HG03045 (cell line): ENCODE results near the gene CASK.
"Not testable (repeated sequence)": the region's sequence is repeated elsewhere in the genome, so short reads cannot be mapped to it uniquely, and the experiment has no call there.

Source experiments
- ATAC-seq: cut with Tn5 transposase; IDR thresholded peaks from one replicate; pipeline ENCODE4 v1.9.1; 2021; ENCODE audit warnings: mild to moderate bottlenecking, moderate library complexity; ENCODE audit not compliant: unreplicated experiment

CASK gene

DNA sequence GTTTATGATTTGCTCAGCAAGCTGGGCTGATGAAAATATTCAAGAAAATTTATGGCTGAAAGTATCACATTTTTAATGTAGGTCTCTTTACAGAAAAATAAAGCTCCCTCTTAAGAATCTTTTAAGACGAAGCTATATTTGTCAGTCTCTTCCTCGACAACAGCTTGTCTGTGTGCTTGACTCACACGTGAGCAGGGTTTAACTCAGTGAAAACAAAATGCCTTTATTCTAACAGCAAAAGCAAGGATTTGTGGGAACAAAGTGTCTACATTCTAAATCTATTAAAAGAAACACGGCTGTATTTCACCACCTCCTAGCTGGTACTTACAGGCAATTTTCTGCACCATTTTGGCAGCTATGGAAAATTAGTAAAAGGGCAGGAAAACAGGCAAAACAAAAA, 400.7 kb downstream of the CASK start:
- no peak for ATAC-seq

DNA sequence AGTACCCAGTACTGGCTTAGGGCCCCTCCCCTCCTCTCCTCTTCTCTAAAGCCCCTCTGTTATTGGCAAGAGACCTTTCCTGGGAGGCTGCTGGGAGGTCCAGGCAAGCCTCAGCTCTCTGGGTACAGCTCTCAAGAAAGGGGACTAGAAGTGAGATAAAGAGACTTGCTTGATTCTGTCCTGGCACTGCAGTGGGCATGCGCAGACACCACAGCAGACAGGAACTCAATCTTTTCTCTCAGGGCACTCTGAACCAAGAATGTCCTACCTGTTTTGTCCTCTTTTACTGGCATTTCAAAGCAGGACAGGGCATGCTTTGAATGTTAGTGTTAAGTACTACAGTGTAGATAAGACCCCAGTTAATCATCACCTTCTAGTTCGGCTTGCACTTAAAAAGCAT, 401.3 kb downstream of the CASK start:
- ATAC-seq = no peak

DNA sequence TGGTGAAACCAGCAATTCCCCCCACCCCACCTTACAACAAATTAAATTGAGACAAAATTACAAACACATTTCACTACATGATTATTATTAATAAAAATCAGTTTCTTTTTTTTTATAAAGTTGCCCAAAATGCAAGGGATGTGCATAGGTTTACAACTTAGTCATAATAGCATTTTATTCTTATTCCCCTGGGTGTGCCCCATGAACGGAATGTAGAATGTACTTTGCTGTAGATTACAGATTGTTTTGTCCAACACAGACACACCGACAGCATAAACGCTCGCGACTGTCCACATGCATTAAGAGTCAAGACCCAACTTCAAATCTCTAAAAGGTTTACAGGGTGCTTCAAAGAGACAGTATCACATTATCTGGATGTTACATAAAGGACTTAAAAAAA, 403.9 kb downstream of the CASK start:
- ATAC-seq = no peak

DNA sequence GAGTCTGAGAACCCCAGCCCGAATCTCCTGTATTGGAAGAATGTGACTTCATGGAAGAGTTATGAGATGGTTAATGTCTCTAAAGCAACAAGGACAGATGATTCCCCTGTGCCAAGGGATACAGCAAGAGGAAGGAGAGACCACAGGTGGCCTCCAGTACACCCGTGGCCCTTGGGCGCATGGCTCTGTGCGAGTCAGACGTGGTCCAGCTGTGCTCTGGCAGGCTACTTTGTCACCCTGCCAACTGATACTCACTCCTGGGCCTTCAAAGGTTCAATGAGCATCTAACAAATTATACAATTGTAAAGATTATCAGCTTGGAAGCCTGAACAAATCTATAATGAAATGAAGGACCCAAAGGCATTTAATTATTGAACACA, 404.5 kb downstream of the CASK start:
- no peak for ATAC-seq

DNA sequence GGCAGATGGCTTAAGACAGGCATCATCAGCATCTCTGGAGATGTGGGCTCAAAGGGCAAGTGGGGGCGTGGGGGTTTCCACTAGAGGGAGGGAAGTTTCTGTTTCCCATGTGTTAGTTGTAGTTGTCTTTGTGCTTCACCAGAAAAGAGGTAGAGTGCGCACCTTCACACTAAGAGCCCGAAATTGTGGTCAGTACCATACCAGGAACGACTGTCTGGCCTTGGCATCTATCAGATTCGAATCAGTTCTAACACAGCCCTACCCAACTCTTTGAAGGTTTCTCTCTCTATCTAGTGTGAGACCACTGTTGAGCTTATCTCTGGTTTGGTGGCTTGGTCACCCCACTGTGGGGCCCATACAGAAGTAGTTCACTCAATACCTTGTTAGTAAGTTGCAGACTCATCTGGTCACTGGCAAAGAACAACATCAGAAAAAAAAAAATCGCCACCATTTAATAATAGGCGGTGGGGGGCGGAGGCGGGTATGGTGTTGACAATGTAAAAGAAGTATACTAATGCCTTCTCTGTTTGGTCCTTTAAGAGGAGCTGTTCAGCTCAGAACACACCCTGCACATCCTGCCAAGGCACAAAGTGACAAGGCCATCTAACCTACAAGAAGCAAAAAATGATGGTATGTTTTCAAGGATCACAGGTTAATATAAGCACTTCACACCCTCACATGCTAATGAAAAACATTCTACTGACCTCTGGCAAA, 405.1 kb downstream of the CASK start:
- ATAC-seq = no peak

DNA sequence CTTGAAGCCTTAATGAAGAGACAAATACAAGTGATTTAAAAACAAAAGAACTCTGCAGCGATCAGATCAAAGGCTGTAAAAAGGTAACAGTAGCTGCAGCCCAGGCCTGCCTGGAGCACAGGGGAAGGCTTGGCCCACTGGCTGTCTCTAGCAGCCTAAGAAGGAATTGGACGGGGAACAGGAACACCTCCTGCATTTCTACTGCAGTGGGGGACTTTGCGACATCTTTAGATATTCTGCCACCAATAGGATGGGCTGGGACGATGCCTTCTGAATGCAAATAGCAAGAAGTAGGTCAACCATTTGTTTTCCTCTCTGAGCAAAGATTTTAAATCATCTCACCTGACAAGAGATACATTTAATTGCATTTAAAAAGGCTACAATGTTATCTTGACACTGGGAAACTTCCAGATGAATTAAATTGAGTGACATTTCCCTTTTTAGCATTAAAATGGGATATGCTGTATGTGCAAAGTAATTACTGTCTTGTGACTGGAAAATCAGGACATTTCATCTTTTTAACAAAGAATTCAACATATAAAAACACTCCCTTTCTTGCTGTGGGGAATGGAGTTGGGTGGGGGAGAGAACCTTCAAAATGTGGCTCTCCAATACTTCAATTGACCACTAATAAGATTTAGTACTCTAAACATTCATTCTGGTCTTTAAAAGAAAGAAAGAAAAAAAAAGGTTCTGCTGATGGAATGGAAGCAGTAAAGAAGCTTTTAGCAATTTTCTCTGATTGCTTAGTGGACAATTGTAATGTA, 406.2 kb downstream of the CASK start:
- ATAC-seq = no peak

DNA sequence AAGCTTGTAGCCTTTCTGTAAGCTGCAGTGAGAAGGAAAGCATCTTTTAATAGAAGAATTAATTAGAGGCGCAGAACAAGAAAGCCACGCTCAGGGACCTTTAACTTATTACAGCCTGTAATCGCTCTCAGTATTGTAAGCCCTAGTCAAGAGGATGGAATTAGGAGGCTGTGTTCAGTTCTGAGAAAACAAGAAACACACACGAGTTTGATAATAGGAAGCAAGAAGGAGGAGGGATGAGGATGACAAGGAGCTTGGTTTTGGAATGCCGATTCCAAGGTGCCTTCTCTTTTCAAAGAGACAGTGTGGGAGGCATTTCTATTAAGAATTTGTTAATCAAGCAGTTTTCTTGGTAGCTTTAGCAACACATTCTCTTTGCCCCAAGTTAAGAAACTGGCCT, 406.9 kb downstream of the CASK start:
- ATAC-seq = no peak

DNA sequence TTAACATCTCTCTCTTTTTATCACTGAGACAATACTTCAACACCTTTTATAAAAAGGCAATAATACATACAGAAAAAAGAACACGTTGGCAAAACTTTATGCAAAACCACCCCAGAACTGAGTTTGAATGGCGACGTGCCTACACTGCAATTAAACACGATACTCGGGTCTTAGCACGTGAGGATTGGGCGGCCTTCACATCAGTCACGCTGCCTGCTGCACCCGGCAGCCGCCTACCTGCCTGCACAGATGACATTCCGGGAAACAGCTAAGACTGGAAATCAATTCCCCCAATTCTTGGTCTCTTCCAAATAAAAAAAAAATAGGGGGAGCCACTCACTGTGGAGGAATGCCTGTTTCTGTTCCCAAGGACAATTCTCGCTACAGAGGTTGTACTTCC, 408.0 kb downstream of the CASK start:
- ATAC-seq = no peak

DNA sequence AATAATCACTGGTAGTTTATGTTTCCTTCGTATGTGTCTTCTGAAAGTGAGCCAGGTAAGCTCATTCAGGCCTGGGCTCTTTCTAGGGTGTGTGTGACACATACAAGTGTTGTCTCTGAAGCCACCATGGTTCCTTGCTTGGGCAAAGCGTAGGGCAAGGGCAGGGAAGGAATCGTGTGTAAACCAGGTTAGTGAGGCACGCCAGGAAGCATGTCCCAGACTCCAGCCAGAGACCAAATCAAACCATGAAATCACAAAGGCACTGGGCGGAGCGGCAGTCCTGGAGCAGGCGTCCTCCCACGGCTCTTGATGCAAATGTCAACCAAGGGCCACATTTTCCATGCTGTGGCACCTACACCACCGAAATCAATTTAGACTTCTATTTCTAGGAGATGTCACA, 409.2 kb downstream of the CASK start:
- no peak for ATAC-seq

DNA sequence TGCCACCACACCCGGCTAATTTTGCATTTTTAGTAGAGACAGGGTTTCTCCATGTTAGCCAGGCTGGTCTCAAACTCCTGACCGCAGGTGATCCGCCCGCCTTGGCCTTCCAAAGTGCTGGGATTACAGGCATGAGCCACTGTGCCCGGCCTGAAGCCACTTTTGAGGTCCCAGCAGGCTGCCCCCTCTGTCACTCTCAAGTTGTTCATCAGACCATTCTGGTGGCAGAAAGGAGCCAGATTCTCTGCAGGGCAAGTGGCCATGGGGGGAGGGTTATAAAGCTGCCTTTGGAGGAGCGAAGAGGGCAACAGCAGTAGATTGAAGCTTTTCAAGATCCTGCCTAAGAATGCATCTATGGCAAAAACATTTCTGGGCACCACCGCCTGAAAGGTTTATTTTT, 410.5 kb downstream of the CASK start:
- ATAC-seq = not testable (repeated sequence)

DNA sequence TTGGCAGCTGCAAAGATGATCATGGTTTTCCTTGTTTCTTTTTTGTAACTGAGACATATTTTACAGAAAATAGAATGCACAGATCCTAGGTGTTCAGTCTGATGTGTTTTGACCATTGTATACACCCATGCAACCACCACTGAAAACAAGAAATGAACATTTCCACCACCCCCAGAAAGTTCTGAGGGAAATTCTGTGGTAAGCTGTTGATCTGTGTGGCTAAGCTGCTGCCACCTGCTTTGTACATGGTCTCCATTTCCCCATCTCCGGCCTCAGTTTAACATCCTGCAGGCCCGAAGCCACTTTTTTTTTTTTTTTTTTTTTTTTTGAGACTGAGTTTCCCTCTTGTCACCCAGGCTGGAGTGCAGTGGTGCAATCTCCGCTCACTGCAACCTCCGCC, 411.0 kb downstream of the CASK start:
- ATAC-seq = peak; percentile 96

DNA sequence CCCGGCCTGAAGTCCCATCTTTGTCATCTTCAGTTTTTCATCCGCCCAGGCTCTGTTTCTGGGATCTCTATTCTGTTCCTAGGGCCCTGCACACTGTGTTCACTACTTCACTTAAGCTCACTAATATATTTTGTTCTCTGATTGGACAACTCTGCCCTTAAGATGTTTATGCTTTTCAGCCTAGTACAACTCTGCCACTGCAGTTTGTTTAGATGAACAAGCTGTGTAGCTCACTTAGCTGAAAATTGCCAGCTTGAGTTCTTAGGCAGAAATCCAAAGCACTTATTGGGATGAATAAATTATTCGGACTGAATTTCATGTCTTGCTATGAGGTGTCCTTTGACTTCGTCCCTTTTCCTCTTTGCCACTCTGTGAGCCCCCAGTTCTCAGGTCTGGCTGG, 415.4 kb downstream of the CASK start:
- no peak for ATAC-seq

DNA sequence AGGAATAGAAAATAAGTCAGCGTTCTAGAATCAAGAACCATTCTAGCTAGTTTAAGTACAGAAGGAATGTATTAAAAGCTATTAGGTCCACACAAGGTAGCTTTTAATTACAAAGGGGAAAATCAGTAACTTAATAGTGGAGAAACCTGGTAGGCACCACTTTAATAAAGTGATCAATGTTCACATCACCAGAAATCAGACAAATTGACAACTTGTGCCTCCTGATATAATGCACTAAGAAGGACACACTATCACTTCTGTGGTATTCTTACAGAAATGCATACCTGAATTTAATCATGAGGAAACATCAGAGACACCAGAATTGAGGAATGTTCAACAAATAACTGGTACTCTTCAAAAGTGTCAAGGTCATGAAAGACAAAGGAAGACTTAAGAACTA, 421.4 kb downstream of the CASK start:
- no peak for ATAC-seq

DNA sequence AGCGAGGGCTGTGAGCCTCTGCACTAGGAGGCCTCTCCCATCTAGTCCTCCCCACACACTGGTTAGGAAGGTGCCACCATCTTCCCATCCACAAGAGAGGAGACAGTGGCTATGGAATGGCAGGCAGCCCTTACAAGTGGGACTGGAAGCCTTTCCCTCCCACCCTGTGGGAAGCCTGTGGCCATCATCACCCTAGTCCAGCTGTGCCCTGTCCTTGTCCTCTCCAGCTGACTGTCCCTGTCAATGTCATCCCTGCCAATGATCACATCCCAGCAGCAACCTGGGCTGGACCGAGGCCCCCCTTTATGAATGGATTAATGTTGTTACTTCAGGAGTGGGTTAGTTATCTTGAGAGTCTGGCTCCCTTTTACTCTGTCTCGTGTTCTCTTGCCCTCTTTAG, 423.4 kb downstream of the CASK start:
- no peak for ATAC-seq

DNA sequence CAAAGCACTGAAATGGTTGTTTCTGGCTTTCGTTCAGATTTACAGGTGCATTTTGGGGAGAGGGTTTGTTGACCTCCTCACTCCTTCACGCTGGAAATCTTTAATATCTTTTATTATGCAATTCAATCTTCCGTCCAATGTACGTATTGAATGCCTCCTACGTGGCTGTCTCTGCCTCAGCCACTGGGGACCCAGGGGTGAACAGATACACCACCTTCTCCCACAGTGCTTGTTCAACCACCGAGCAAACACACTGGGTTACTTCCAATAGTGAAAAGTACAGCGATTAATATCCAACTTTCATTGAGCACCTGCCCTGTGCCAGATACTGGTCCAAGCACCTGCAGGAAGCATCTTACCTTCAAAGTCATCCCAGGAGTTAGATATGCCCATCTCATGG, 424.2 kb downstream of the CASK start:
- no peak for ATAC-seq

DNA sequence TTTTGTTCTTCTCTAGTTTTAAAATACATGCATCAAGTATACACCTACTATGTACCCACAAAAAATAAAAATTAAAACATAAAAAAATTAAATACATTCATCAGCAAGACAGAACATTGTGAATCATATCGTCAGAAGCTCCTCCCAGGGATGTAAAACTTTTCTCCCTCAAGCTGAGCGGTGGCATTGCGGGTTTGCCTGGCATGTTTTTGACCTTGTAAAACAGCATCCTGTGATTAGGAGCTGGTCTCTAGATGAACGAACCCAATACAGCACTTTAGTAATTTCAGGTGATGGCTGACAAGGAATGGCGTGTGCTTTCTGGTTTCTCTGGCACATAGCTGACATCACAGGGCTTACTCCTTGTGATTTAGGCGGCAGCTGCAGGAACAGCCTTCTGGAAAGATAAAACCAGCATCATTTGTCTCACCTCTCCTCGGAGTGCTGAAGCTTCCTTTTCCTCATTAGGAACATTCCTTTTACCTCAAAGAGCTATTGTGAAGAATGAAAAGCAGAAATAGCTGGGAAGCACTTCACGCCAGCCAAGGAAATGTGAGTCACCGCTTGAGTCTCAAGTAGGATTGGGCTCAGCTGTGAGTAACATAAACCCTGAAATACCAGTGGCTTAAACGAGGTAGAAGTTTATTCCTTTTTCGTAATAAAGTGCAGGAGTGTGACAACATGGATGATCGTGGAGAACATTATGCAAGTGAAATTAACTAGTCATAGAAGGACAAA, 431.9 kb downstream of the CASK start:
- no peak for ATAC-seq

DNA sequence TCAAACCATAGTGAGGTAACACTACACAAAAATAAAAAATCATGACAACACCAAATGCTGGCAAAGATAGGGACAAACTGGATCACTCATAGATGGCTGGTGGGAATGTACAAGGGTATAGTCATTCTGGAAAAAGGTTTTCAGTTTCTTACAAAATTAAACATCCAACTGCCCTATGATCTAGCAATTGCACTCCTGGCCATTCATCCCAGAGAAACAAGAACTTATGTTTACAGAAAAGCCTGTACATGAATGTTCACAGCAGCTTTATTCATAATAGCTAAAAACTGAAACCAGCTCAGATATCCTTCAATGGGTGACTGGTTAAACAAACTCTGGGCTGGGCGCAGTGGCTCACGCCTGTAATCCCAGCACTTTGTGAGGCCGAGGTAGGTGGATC, 432.9 kb downstream of the CASK start:
- no peak for ATAC-seq

DNA sequence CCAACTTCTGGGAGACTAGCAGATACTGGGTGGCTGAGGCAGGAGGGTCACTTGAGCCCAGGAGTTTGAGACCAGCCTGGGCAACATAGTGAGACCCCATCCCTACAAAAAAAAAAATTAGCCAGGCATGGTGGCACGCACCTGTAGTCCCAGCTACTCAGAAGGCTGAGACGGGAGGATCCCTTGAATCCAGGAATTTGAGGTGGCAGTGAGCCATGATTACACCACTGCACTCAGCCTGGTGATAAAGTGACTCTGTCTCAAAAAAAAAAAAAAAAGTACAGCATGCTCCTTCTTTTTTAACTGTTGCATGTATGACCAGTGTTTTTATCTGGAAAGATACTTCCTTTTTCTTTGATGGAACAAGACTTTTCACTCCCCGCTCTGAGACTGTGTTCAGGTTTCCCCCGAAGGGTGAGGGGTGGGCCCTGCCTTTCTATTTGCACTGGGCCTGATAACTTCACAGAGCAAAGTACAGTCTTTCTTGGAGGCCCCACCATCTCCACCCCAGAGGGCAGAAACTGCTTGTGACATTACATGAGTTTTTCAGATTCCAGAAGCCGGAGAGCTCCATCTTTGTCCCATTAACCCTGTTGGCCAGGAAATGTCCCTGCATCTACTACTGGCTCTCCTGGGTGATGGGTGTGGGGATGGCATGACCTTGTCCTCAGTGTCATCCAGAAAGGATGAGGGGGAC, 441.1 kb downstream of the CASK start:
- ATAC-seq = no peak

DNA sequence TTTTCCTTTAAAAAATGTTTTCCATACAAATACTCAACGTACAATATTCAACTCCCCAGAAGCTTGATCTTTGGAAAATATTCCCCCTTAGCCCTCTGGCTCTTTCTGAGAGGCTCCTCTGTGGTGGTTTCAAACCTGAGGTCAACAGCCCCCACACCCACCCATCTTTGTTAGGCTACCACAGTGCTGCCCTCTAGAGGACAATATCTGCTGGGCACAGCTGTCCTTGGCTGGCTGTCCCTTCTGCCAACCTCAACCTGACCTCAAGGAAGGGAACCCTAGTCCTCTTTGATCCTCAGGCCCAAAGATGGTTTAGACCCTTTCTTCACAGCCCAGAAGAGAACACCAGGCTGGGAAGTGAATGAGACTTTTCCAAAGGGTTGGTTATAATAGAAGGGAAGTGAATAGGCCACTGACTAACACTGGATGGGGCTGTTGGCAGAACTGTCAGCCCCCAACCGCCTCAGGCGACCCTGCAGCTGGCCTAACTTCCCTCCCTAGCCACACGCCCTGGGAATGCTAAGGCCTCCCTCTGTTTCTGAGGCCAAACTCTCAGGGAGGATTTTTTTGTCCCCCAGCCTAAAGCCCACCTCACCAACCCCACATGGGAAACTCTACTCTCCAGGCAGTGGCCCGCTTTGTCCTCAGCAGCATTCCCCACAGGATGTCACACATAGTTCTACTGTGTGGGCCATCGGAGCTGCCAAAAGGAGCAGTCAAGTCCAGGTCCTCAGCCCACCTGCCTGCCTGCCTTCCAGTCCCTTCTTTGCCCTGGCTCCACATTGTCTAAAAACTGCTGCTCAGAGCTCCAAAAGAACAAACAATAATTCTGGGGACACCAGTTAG, 441.9 kb downstream of the CASK start:
- no peak for ATAC-seq

DNA sequence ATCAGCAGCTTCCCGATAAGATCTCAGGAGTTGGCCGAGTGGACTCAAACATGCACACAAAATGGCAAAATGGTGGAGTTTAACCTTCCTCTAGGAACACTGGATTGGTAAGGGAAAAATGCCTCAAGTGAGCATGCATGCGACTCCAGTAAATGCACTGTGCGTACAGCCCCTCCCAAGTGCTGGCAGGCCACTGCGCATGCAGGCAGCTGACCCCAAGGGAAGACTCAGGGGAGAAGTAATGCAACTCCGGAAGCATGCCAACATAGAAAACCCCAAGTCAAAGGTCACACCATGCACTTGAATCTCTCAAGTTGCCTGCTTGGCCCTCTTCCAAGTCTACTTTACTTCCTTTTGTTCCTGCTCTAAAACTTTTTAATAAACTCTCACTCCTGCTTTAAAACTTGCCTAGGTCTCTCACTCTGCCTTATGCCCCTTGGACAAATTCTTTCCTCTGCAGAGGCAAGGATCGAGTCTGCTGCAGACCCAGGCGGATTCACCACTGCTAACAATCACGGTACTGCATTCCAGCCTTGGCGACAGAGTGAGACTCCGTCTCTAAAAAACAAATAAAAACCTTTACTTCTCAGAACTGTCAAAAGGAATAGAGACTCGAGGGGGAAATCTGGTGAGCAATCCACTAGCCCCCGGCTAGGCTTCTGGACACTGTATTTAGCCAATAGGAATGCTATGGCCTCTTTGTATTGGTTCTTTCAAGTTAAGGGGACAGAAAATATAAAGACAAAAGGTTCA, 442.7 kb downstream of the CASK start:
- ATAC-seq = no peak
